HG03460 (cell line): ENCODE measurements around the gene SLCO1B3.
"Not testable (repeated sequence)": the region's sequence is repeated elsewhere in the genome, so short reads cannot be mapped to it uniquely, and the experiment has no call there.

Experiments used
- ATAC-seq: cut with Tn5 transposase; IDR thresholded peaks from one replicate; pipeline ENCODE4 v1.9.1; 2021; ENCODE audit not compliant: unreplicated experiment

The SLCO1B3 gene

GRCh38 chr12:20810487-20810886 is at the start of gene SLCO1B3:
SLCO1B3 (plus strand) TSS chr12:20810705; CDS start chr12:20815739, 5,034 bp downstream.
- no peak for ATAC-seq

- ATAC-seq, result no peak
Observed at GRCh38 chr12:20777420-20777819, 33.1 kb upstream of the SLCO1B3 start.

DNA sequence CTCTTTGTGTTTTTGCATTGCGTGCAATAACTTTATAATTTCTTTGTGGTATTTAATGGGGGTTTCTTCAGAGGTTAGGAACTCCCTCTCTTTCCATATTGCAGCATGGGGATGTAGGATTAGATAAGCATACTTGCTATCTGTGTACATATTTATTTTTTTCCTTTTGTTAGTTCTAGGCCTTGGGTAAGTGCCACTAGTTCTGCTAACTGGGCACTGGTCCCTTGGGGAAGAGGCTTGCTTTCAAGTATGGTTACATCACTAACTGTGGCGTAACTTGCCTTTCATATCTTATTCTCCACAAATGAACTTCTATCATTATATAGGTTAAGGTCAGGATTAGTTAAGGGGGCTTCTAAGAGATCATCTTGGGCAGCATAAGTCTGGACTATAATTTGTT is 31.5 kb upstream of the SLCO1B3 start:
- ATAC-seq, result no peak

DNA sequence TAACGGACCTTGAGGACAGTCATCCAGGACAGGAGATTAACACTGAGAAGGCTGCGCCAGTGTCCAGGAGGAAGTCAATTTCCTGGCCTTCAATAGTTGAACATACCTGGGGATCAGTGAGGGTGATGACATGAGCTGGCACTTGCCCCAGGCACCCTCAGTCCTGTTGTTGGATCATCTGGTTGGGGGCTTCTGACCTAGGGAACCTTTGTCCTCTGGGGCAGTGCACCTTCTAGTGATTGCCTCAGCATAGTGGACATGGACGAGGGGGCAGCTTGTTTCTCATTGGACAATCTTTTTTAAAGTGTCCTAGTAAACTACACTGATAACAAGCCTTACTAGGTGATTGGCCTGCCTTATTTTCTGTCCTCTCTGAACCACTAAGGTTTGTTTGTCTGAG is 30.5 kb upstream of the SLCO1B3 start:
- ATAC-seq, result not testable (repeated sequence)

DNA sequence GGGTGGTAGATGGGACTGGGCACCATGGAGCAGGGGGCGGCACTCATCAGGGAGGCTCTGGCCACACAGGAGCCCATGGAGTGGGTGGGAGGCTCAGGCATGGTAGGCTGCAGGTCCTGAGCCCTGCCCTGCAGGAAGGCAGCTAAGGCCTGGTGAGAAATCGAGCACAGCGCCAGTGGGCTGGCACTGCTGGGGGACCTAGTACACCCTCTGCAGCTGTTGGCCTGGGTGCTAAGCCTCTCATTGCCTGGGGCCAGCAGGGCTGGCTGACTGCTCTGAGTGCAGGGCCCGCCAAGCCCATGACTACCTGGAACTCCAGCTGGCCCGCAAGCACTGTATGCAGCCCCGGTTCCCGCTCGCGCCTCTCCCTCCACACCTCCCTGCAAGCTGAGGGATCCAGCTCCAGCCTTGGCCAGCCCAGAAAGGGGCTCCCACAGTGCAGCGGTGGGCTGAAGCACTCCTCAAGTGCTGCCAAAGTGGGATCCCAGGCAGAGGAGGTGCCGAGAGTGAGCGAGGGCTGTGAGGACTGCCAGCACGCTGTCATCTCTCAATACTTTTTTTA is 26.6 kb upstream of the SLCO1B3 start:
- not testable (repeated sequence) for ATAC-seq

DNA sequence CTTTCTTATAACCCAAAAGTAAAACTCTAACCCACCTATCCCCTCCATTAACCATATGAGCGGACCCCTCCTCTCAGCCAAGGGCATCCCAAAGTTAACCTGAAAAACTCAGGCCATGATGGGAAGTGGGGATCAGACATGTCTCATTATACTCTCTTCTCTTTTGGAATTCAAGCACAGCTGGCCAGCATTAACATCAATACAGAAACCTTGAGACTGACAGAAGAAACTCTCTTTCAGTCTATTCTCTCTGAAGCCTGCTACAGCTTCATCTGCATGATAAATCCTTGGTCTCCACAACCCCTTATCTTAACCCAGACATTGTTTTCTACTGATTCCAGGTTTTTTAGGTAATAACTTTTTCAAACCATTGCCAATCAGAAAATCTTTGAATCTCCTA is 17.5 kb upstream of the SLCO1B3 start:
- no peak for ATAC-seq

- no peak for ATAC-seq
Observed at GRCh38 chr12:20798554-20798953, 12.0 kb upstream of the SLCO1B3 start.

- no peak for ATAC-seq
Observed at GRCh38 chr12:20800160-20800559, 10.3 kb upstream of the SLCO1B3 start.

DNA sequence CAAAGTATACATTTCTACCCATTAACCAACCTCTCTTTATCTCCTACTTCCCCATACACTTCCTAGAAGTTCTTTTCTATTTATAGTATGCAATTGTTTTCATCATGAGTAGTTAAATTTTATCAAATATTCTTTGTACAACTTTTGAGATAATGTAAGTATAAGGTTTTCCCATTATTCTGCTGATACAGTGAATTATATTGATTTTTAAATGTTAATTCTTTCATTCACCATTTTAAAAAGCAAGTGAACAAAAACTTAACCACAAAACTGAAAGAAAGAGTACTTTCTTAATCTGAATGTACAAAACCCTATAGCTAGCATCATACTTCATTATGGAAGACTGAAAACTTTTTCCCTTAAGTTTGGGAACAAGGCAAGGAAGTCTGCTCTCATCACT is 9.5 kb upstream of the SLCO1B3 start:
- ATAC-seq, result no peak

GRCh38 chr12:20805921-20806320 is 4.6 kb upstream of the SLCO1B3 start:
- no peak for ATAC-seq

- no peak for ATAC-seq
Observed at GRCh38 chr12:20807192-20808080, 3.1 kb upstream of the SLCO1B3 start.

GRCh38 chr12:20808521-20808920 is 2.0 kb upstream of the SLCO1B3 start:
- no peak for ATAC-seq

DNA sequence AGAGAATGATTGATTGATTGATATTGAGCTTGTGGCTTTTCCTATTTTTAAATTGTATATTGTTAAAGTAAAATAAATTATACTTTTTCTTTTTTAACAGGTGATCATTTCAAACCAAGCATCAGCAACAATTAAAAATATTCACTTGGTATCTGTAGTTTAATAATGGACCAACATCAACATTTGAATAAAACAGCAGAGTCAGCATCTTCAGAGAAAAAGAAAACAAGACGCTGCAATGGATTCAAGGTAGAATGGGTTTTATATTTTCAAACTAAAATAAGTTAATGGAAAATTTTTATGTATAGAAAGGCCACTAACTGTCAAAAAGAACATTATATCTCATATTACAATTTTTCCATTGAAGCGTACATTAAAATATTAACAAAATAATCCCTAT is 5.1 kb downstream of the SLCO1B3 start:
- ATAC-seq, result no peak

- no peak for ATAC-seq
Observed at GRCh38 chr12:20822415-20822814, 11.9 kb downstream of the SLCO1B3 start.

DNA sequence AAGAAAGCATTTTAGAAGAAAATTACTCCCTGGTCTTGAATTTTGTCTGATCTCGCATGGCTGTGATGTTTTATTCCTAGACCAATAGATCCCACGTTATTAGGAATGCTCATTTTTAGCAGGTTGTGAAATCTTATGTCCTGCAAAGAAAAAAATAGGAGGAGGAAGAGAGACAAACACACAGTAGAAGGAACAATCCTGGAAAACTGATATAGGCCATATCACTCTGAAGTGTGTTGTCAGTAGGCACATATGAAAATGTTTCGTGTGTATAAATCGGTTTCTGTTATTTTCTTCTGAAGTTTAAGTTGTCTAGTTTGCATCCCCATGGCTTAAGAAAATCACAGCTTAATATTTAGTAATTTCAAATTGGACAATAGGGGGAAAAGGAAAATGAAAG is 12.4 kb downstream of the SLCO1B3 start:
- ATAC-seq, result no peak

DNA sequence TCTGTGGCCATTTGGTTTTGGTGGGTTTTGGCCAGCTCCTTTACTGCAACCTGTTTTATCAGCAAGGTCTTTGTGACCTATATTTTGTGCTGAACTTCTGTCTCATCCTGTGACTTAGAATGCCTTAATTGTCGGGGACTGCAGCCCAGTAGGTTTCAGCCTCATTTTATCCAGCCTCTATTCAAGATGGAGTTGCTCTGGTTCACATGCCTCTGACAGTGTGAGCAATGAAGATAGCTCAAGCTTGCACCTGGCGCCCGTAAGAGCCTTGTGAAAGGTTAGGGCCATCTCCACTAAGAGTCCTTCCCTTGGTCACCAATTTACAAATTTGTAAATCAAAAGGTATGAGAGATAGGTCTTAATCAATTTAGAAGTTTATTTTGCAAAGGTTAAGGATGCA is 19.4 kb downstream of the SLCO1B3 start:
- no peak for ATAC-seq

DNA sequence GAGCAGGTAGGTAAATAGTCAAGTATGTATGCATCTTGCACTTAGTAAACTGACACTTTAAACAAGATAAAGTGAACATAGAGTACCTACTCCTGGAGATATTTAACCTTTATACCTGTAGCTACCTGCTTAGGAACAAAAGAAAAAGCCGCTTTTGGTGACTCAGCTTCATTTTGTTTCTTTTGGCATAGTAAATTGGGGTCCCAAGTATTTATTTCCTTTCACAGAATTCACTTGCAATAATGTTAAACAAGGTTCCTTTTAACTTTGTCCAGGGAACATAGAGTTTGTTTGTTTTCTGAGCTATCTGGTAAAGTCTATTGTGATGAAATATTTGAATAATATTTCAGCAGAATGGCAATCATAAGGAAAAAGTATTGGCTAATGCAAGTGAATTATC is 20.0 kb downstream of the SLCO1B3 start:
- no peak for ATAC-seq

GRCh38 chr12:20832911-20833310 is 22.4 kb downstream of the SLCO1B3 start:
- ATAC-seq, result no peak

- no peak for ATAC-seq
Observed at GRCh38 chr12:20852649-20853048, 42.1 kb downstream of the SLCO1B3 start.

GRCh38 chr12:20863056-20863455 is 52.6 kb downstream of the SLCO1B3 start:
- ATAC-seq, result no peak

- ATAC-seq, result no peak
Observed at GRCh38 chr12:20865873-20866272, 55.4 kb downstream of the SLCO1B3 start.

DNA sequence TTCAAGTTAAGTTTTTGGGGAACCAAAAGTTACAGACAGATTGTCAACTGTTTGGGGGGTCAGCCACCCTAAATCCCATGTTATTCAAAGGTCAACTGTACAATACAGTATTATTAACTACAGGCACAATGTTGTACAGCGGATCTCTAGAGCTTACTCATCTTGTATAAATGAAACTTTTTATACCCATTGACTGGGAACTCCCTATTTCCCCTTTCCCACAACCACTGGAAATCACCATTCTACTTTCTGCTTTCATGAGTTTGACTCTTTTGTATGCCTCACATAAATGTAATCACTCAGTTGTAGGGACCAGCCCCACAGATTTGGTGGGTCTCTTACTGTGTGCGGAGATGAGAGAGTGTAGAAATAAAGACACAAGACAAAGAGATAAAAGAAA is 57.8 kb downstream of the SLCO1B3 start:
- ATAC-seq, result no peak

GRCh38 chr12:20883288-20883687 is 72.8 kb downstream of the SLCO1B3 start:
- no peak for ATAC-seq
